Liver (tissue), 9 donors: ENCODE measurements around the gene ERMP1. TPM values are rescaled to one million over a fixed set of nuclear protein-coding genes. Genes with fewer than 3 reads are reported as not detected.

Source experiments
- DNase-seq: peaks from one replicate; pipeline ENCODE4 v3.0.0-alpha.2; 2017; ENCODE audit warnings: low spot score
- H3K27ac ChIP-seq, 2 donors: one replicate each; pipeline ENCODE4 v1.7.0; 2013; ENCODE audit warnings: inconsistent platforms in 2 of 2, low read length in 2 of 2, control low read depth in 1 of 2, low read depth in 1 of 2, mild to moderate bottlenecking in 1 of 2
- H3K27me3 ChIP-seq, 4 donors: one replicate each; pipeline versions ENCODE4 v1.6.1 to v1.7.0; 2013; ENCODE audit warnings: low read length in 3 of 4, inconsistent platforms in 1 of 4, mild to moderate bottlenecking in 1 of 4, moderate library complexity in 1 of 4; ENCODE audit not compliant: control insufficient read depth in 4 of 4, insufficient read depth in 4 of 4
- H3K36me3 ChIP-seq, 4 donors: one replicate each; pipeline versions ENCODE4 v1.6.1 to v1.7.0; 2013; ENCODE audit warnings: low read length in 3 of 4, mild to moderate bottlenecking in 3 of 4, low read depth in 1 of 4, moderate library complexity in 1 of 4; ENCODE audit not compliant: control insufficient read depth in 4 of 4, insufficient read depth in 3 of 4
- H3K4me1 ChIP-seq, 4 donors: one replicate each; pipeline versions ENCODE4 v1.6.1 to v1.7.0; 2013; ENCODE audit warnings: low read length in 3 of 4, mild to moderate bottlenecking in 3 of 4, moderate library complexity in 1 of 4; ENCODE audit not compliant: control insufficient read depth in 4 of 4, insufficient read depth in 4 of 4
- H3K4me3 ChIP-seq, 3 donors: one replicate each; pipeline versions ENCODE4 v1.6.1 to v1.7.0; 2013; ENCODE audit warnings: low read length in 3 of 3, control low read depth in 1 of 3, low read depth in 1 of 3, mild to moderate bottlenecking in 1 of 3
- H3K9ac ChIP-seq, 2 donors: one replicate each; pipeline ENCODE4 v1.7.0; 2013; ENCODE audit warnings: low read length in 2 of 2, mild to moderate bottlenecking in 2 of 2, moderate library complexity in 2 of 2, control low read depth in 1 of 2, low read depth in 1 of 2
- H3K9me3 ChIP-seq, 4 donors: one replicate each; pipeline versions ENCODE4 v1.6.1 to v1.7.0; 2013; ENCODE audit warnings: low read length in 3 of 4; ENCODE audit not compliant: control insufficient read depth in 4 of 4
- ATF3 ChIP-seq: IDR thresholded peaks from 2 replicates; pipeline ENCODE4 v1.6.1; 2016; ENCODE audit warnings: antibody characterized with exemption
- EGR1 ChIP-seq, 2 donors: IDR thresholded peaks; 2 replicates each; pipeline ENCODE4 v1.6.1; 2016 to 2018; ENCODE audit warnings: antibody characterized with exemption in 2 of 2, low read depth in 2 of 2
- FOXA1 ChIP-seq: IDR thresholded peaks from 2 replicates; pipeline ENCODE4 v1.6.1; 2016; ENCODE audit warnings: antibody characterized with exemption
- FOXA2 ChIP-seq: IDR thresholded peaks from 2 replicates; pipeline ENCODE4 v1.6.1; 2016; ENCODE audit warnings: antibody characterized with exemption
- GABPA ChIP-seq, 2 donors: IDR thresholded peaks in 1 of 2; conservative IDR thresholded peaks in 1 of 2; 2 replicates each; pipeline ENCODE4 v1.6.1; 2016; ENCODE audit warnings: antibody characterized with exemption in 2 of 2, mild to moderate bottlenecking in 1 of 2, moderate library complexity in 1 of 2
- HNF4A ChIP-seq, 2 donors: conservative IDR thresholded peaks; 2 replicates each; pipeline ENCODE4 v1.6.1; 2016; ENCODE audit warnings: antibody characterized with exemption in 2 of 2, mild to moderate bottlenecking in 2 of 2
- HNF4G ChIP-seq: IDR thresholded peaks from 2 replicates; pipeline ENCODE4 v1.6.1; 2016; ENCODE audit warnings: antibody characterized with exemption
- JUND ChIP-seq, 2 donors: IDR thresholded peaks; 2 replicates each; pipeline ENCODE4 v1.6.1; 2016; ENCODE audit warnings: antibody characterized with exemption in 2 of 2
- MAX ChIP-seq: IDR thresholded peaks from 2 replicates; pipeline ENCODE4 v1.6.1; 2016; ENCODE audit warnings: antibody characterized with exemption
- NR2F2 ChIP-seq: IDR thresholded peaks from 2 replicates; pipeline ENCODE4 v1.6.1; 2016; ENCODE audit warnings: antibody characterized with exemption
- RAD21 ChIP-seq, 2 donors: IDR thresholded peaks; 2 replicates each; pipeline ENCODE4 v1.6.1; 2016; ENCODE audit warnings: antibody characterized with exemption in 2 of 2, mild to moderate bottlenecking in 2 of 2
- REST ChIP-seq: IDR thresholded peaks from 2 replicates; pipeline ENCODE4 v1.6.1; 2016; ENCODE audit warnings: antibody characterized with exemption, mild to moderate bottlenecking
- RXRA ChIP-seq, 2 donors: IDR thresholded peaks; 2 replicates each; pipeline ENCODE4 v1.6.1; 2017 to 2018; ENCODE audit warnings: antibody characterized with exemption in 2 of 2, mild to moderate bottlenecking in 1 of 2
- SP1 ChIP-seq: IDR thresholded peaks from 2 replicates; pipeline ENCODE4 v1.6.1; 2018; ENCODE audit warnings: antibody characterized with exemption, mild to moderate bottlenecking
- TAF1 ChIP-seq: conservative IDR thresholded peaks from 2 replicates; pipeline ENCODE4 v1.6.1; 2016; ENCODE audit warnings: antibody characterized with exemption, mild to moderate bottlenecking
- YY1 ChIP-seq: IDR thresholded peaks from 2 replicates; pipeline ENCODE4 v1.6.1; 2016; ENCODE audit warnings: antibody characterized with exemption, mild to moderate bottlenecking
- ZBTB33 ChIP-seq: IDR thresholded peaks from 2 replicates; pipeline ENCODE4 v1.6.1; 2016; ENCODE audit warnings: antibody characterized with exemption
- WGBS: extraction: QIAGEN DNeasy Blood & Tissue Kit; methylation state at CpG from one replicate; pipeline ENCODE4 v1.1.7; 2013; 5-methylcytosine and 5-hydroxymethylcytosine counted together
- polyA plus RNA-seq, 2 donors: library from polyadenylated mRNA; stranded (reverse) in 1 of 2; unstranded in 1 of 2; fragments of 200-250 nt in 1 of 2; fragments of >200 nt in 1 of 2; fragmentation: Nextera tagmentation in 1 of 2; extraction: Ambion mirVana in 1 of 2; gene quantifications; one replicate each; pipeline versions ENCODE4 v1.2.1 to v1.2.3, GENCODE V29; 2013 to 2015
- total RNA-seq, 2 donors: library from RNA; depleted of rRNA; stranded (reverse); fragments of >200 nt; gene quantifications; one replicate each; pipeline ENCODE4 v1.2.3, GENCODE V29; 2014
- donor health status: healthy.
- donor health status: healthy.
- donor health status: healthy.
- donor health status: healthy.
- donor health status: healthy.

The ERMP1 gene
- total and polyA plus RNA-seq, 4 donors = 2.7 to 19.5 (median 9.6) TPM

- Histone ChIP-seq H3K9me3 (no peaks in the 10 kb centered on the region), H3K9ac (no peak overlapping the region), H3K4me1 (no peaks in the 10 kb centered on the region), H3K36me3 (peaks cover 0 to 12% (median 10%) of the 10 kb centered on the region in 4 donors), H3K4me3 (no peak overlapping the region), H3K27ac (no peak overlapping the region), H3K27me3 (no peaks in the 10 kb centered on the region)
- 77% methylated on average over 3 of the region's 3 CpGs for WGBS
- no peak for DNase-seq
- TF ChIP-seq NR2F2 (no peak), HNF4G (no peak), ZBTB33 (no peak), RAD21 (IDR thresholded peaks at IDR 0.05) (no peak), JUND (IDR thresholded peaks at IDR 0.05) (no peak), TAF1 (no peak), GABPA (IDR thresholded peaks at IDR 0.05 in 1 of 2, conservative IDR thresholded peaks at IDR 0.05 in 1 of 2) (no peak), EGR1 (IDR thresholded peaks at IDR 0.05; ENCODE audit: low read depth in 2 of 2) (no peak), SP1 (no peak), ATF3 (no peak), FOXA1 (no peak), RXRA (IDR thresholded peaks at IDR 0.05) (no peak), YY1 (no peak), HNF4A (conservative IDR thresholded peaks at IDR 0.05) (no peak), MAX (no peak), REST (no peak), FOXA2 (no peak)
These were observed 76.3 kb downstream of the ERMP1 start for GRCh38 chr9:5756633-5757032.

GRCh38 chr9:5750569-5750968 is 82.3 kb downstream of the ERMP1 start:
- WGBS = 97% methylated on average over 1 of the region's 1 CpG
- Histone ChIP-seq H3K4me3 (no peak overlapping the region), H3K9ac (no peak overlapping the region), H3K4me1 (peaks cover 0 to 3% (median 0%) of the 10 kb centered on the region in 4 donors), H3K27ac (no peak overlapping the region), H3K9me3 (no peaks in the 10 kb centered on the region), H3K36me3 (peaks cover 0 to 12% (median 6%) of the 10 kb centered on the region in 4 donors), H3K27me3 (no peaks in the 10 kb centered on the region)
- DNase-seq = no peak
- peak in 1 of 2 donors; percentile 51 for TF ChIP-seq HNF4A (conservative IDR thresholded peaks at IDR 0.05)
- TF ChIP-seq FOXA2 = no peak
- TF ChIP-seq MAX = no peak
